SU-DHL-6 (cell line): ENCODE measurements around the gene CUBN.
"Not testable (repeated sequence)": the region's sequence is repeated elsewhere in the genome, so short reads cannot be mapped to it uniquely, and the experiment has no call there.

ENCODE experiments used
- H2AFZ ChIP-seq: fragments of 200-600 bp; sonication (generic); 2 replicates; pipeline ENCODE4 v1.6.1; 2014; ENCODE audit warnings: low read depth, mild to moderate bottlenecking, moderate library complexity, mixed read lengths, antibody characterized with exemption, low read length; ENCODE audit not compliant: severe bottlenecking
- H3F3A ChIP-seq: fragments of 200-600 bp; shearing (Covaris generic); 2 replicates; pipeline ENCODE4 v1.6.0; 2016; ENCODE audit warnings: antibody characterized with exemption, mild to moderate bottlenecking; ENCODE audit not compliant: insufficient read depth
- H3K27ac ChIP-seq: fragments of 200-600 bp; sonication (generic); 2 replicates; pipeline ENCODE4 v1.5.1; 2016; ENCODE audit warnings: low read depth, mild to moderate bottlenecking, low read length, moderate library complexity, mixed read lengths
- H3K27me3 ChIP-seq: fragments of 200-600 bp; sonication (generic), shearing (Covaris generic); 2 replicates; pipeline ENCODE4 v1.6.0; 2014; ENCODE audit warnings: mild to moderate bottlenecking, low read length
- H3K36me3 ChIP-seq: fragments of 200-600 bp; sonication (generic); 2 replicates; pipeline ENCODE4 v1.6.1; 2014; ENCODE audit warnings: mild to moderate bottlenecking, low read length, mixed read lengths
- H3K4me2 ChIP-seq: fragments of 300-600, 200-600 bp; shearing (Covaris generic), sonication (generic); 2 replicates; pipeline ENCODE4 v1.6.0; 2014; ENCODE audit warnings: low read length, low read depth, mild to moderate bottlenecking; ENCODE audit not compliant: poor library complexity, severe bottlenecking
- H3K4me3 ChIP-seq: fragments of 200-600 bp; sonication (generic); 2 replicates; pipeline ENCODE4 v1.5.1; 2014; ENCODE audit warnings: antibody characterized with exemption, low read length, mild to moderate bottlenecking, mixed read lengths; ENCODE audit not compliant: insufficient read depth, poor library complexity, severe bottlenecking
- H3K79me2 ChIP-seq: fragments of 200-600 bp; sonication (generic); 2 replicates; pipeline ENCODE4 v1.6.1; 2014; ENCODE audit warnings: mild to moderate bottlenecking, low read length, moderate library complexity; ENCODE audit not compliant: insufficient read depth
- H3K9ac ChIP-seq: fragments of 200-600 bp; sonication (generic); 2 replicates; pipeline ENCODE4 v1.7.0; 2014; ENCODE audit warnings: mild to moderate bottlenecking, low read length
- H3K9me2 ChIP-seq: fragments of 200-600 bp; sonication (generic); replicated peaks from 2 replicates; pipeline ENCODE4 v1.6.1; 2014; ENCODE audit warnings: low read length; ENCODE audit not compliant: insufficient read depth
- H3K9me3 ChIP-seq: fragments of 200-600 bp; sonication (generic); 2 replicates; pipeline ENCODE4 v1.6.1; 2014; ENCODE audit warnings: low read length, mixed read lengths; ENCODE audit not compliant: insufficient read depth
- H4K20me1 ChIP-seq: fragments of 200-600 bp; sonication (generic); 2 replicates; pipeline ENCODE4 v1.6.1; 2014; ENCODE audit warnings: low read depth, mild to moderate bottlenecking, antibody characterized with exemption, low read length, moderate library complexity, mixed read lengths
- CTCF ChIP-seq: fragments of 200-600 bp; sonication (generic); IDR thresholded peaks from one replicate; pipeline ENCODE4 v1.5.1; 2017; ENCODE audit warnings: antibody characterized with exemption, mild to moderate bottlenecking, low read length, moderate library complexity; ENCODE audit not compliant: insufficient read depth, poor library complexity, severe bottlenecking
- EZH2phosphoT487 ChIP-seq: fragments of 200-600 bp; sonication (generic), shearing (Covaris generic); conservative IDR thresholded peaks from 2 replicates; pipeline ENCODE4 v1.6.1; 2018; ENCODE audit warnings: mild to moderate bottlenecking, antibody characterized with exemption, low read length, moderate library complexity, mixed read lengths

Gene CUBN

GRCh38 chr10:16832351-16833080 lies 297.1 kb downstream of the CUBN start:
- Histone ChIP-seq H3K27me3 (no peaks in the 10 kb centered on the region), H3K79me2 (no peaks in the 10 kb centered on the region), H3K9me3 (no peaks in the 10 kb centered on the region), H3F3A (no peaks in the 10 kb centered on the region), H3K36me3 (no peaks in the 10 kb centered on the region), H2AFZ (no peak overlapping the region), H3K9ac (no peak overlapping the region), H3K27ac (no peak overlapping the region), H4K20me1 (no peaks in the 10 kb centered on the region), H3K9me2 (no peaks in the 10 kb centered on the region), H3K4me3 (no peak overlapping the region), H3K4me2 (no peak overlapping the region)
- TF ChIP-seq EZH2phosphoT487 (no peak), CTCF (no peak)

GRCh38 chr10:16828701-16829175 lies 300.9 kb downstream of the CUBN start:
- Histone ChIP-seq H3K36me3 (no peaks in the 10 kb centered on the region), H2AFZ (no peak overlapping the region), H3K9me2 (no peaks in the 10 kb centered on the region), H3K27me3 (no peaks in the 10 kb centered on the region), H4K20me1 (no peaks in the 10 kb centered on the region), H3K9ac (no peak overlapping the region), H3K9me3 (no peaks in the 10 kb centered on the region), H3K79me2 (no peaks in the 10 kb centered on the region), H3K27ac (no peak overlapping the region), H3K4me3 (no peak overlapping the region), H3K4me2 (no peak overlapping the region), H3F3A (no peaks in the 10 kb centered on the region)
- TF ChIP-seq EZH2phosphoT487: no peak
- TF ChIP-seq CTCF: no peak

- H3K36me3 ChIP-seq: no peaks in the 10 kb centered on the region
Observed at GRCh38 chr10:16828114-16828568, 301.5 kb downstream of the CUBN start.

GRCh38 chr10:16827474-16827873 lies 302.1 kb downstream of the CUBN start:
- not testable (repeated sequence) for H3F3A ChIP-seq, H3K4me3 ChIP-seq, H3K9ac ChIP-seq, H3K9me2 ChIP-seq, H3K9me3 ChIP-seq, H3K79me2 ChIP-seq, H3K27ac ChIP-seq, H3K36me3 ChIP-seq, H2AFZ ChIP-seq, H3K4me2 ChIP-seq, H4K20me1 ChIP-seq, H3K27me3 ChIP-seq

More at GRCh38 chr10:16828114-16828568, 301.5 kb downstream of the CUBN start:
- no peaks in the 10 kb centered on the region for H3K79me2 ChIP-seq
- no peak overlapping the region for H3K27ac ChIP-seq
- peaks cover 2% of the 10 kb centered on the region; the same call in 1 of the 2 replicates for H3K9me3 ChIP-seq
- no peaks in the 10 kb centered on the region for H3K9me2 ChIP-seq
- H3F3A ChIP-seq: no peaks in the 10 kb centered on the region
- no peaks in the 10 kb centered on the region for H4K20me1 ChIP-seq
- TF ChIP-seq EZH2phosphoT487 (no peak), CTCF (peak; percentile 39)
- no peak overlapping the region for H3K4me2 ChIP-seq
- H3K27me3 ChIP-seq: no peaks in the 10 kb centered on the region
- H2AFZ ChIP-seq: no peak overlapping the region
- H3K9ac ChIP-seq: no peak overlapping the region
- no peak overlapping the region for H3K4me3 ChIP-seq
